HG03432 (cell line): ENCODE results near the gene HIVEP3.

Experiments
- ATAC-seq: cut with Tn5 transposase; IDR thresholded peaks from one replicate; pipeline ENCODE4 v1.9.1; 2021; ENCODE audit warnings: mild to moderate bottlenecking, moderate library complexity; ENCODE audit not compliant: unreplicated experiment

The HIVEP3 gene

DNA sequence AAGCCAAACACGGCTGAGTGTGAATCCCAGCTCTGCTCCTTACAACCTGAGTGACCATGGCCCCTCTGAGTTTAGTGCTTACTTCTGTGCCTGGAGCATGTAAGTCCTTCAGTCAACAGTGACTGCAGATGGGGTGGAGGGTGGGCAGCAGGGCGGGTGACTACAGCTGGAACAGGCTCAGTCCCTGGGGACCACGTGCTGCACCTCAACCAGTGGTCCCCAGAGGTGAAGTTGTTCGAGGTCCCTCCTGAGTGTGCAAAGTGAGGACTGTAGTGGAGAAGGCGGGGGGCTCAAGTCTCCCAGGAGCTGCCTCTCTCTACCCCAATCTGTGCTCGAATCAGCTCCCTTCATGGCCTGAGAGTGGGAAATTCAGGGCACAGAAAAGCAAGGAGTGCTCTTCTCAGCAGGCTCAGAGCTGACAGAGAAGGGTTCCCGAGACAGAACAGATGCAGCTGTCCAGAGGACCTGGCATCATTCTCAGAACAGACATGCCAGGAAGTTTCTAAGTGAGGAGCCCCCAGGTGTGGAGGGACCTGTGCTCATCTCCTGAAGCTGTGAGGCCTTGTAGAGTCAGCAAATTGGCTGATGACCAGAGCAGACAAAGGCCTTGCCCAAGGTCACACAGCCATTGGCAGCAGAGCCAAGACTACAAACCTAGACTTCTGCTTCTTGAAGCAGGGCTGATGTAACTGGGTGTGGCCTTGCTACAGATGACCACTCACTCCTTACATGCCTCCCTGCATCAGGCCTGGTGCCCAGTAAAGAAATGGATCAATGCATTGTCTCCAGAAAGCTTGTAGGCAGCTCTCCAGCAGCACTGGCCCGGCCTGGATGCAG is 372.5 kb downstream of the HIVEP3 start:
- ATAC-seq = no peak

- ATAC-seq = no peak
These were observed 376.4 kb downstream of the HIVEP3 start for GRCh38 chr1:41542196-41542930.

- ATAC-seq = no peak
These were observed 377.1 kb downstream of the HIVEP3 start for GRCh38 chr1:41541592-41541952.

- ATAC-seq = no peak
These were observed 377.7 kb downstream of the HIVEP3 start for GRCh38 chr1:41540886-41541591.

GRCh38 chr1:41539999-41540398 is 378.7 kb downstream of the HIVEP3 start:
- no peak for ATAC-seq

DNA sequence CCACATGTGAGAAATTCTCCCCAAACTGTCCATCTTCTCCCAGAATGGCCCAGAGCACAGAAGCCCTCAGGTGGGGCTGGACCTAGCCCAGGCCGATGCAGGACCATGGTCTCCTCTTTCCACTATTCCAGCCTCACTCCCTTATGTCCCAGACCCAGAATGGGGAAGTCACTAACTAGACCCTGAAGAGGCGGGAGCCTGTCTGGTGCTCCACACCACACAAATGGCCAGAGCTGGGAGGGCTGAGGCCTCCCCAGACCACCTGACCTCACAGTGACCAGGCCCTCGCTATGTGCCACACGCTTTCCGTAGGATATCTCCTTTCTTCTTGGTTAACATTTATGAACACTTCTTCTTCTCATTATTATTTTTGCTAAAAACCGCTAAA is 379.3 kb downstream of the HIVEP3 start:
- no peak for ATAC-seq

DNA sequence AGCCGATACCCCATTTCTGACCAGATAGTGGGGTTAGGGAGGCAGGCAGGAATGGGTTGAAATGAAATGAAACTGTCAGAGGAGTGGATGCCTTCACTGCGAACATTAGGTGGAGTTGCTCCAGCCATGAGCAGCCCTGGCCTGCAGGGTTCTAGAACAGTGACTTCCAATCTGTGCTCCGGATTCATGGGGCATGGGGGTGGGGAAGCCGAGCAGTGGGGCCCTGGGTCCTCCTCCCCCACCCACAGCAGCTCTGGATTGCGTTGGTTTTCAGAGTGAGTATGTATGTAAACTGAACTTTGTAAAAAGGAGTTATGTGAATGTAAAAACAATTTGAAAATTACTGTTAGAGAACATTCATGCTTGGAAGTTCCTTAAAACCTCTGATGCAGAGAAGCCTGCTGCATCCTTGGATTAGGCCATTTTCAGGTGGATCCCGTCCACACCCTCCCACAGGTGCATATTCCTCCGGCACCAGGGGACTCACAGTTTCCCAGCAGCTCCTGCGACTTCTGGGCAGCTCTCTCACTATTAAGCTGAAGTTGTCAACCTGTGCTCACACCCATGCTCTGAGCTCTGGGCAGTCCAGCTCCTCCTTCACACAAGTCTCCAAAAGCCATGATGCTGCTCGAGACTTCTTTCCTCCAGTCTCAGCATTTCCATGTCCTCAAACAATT is 379.8 kb downstream of the HIVEP3 start:
- ATAC-seq = no peak

GRCh38 chr1:41537788-41538351 is 380.9 kb downstream of the HIVEP3 start:
- ATAC-seq = no peak

- ATAC-seq = no peak
These were observed 381.5 kb downstream of the HIVEP3 start for GRCh38 chr1:41537251-41537650.

GRCh38 chr1:41536361-41536802 is 382.3 kb downstream of the HIVEP3 start:
- ATAC-seq = no peak

DNA sequence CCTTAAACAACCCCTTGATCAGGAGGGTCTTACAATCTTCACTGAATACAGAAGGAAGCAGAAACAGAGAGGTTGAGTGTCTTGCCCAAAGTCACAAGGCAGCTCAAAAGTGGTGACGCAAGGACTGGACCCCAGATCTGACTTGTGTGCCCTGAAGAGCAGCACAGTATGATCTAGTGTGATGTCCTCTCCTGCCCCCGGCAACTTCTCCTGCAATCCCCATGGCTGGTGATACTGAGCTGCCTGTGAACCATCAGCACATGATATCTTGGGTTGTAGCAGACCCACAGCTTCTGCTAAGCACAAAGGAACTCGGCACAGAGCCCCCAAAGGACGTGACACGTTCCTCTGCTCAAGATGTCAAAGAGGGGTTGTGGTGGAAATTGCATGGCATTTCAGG is 383.0 kb downstream of the HIVEP3 start:
- no peak for ATAC-seq

DNA sequence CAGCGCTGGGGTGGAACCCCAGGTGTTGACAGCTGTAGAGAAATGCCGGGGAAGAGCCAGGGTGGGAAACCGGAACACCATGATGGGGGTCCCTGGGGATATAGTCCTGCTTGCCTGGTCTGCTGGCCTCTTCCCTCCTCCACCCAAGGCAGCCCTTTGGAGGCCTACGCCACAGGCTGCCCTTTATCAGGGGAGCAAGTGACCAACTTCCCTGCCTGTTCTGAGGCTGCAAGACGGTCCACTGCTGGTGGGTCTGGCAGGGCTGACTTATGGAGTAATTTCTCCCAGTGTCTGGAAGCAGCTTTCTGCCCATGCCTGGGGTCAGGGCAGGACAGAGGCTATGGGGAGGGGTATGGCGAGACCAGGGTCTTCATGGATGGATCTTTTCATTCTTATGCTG is 383.4 kb downstream of the HIVEP3 start:
- ATAC-seq = no peak

DNA sequence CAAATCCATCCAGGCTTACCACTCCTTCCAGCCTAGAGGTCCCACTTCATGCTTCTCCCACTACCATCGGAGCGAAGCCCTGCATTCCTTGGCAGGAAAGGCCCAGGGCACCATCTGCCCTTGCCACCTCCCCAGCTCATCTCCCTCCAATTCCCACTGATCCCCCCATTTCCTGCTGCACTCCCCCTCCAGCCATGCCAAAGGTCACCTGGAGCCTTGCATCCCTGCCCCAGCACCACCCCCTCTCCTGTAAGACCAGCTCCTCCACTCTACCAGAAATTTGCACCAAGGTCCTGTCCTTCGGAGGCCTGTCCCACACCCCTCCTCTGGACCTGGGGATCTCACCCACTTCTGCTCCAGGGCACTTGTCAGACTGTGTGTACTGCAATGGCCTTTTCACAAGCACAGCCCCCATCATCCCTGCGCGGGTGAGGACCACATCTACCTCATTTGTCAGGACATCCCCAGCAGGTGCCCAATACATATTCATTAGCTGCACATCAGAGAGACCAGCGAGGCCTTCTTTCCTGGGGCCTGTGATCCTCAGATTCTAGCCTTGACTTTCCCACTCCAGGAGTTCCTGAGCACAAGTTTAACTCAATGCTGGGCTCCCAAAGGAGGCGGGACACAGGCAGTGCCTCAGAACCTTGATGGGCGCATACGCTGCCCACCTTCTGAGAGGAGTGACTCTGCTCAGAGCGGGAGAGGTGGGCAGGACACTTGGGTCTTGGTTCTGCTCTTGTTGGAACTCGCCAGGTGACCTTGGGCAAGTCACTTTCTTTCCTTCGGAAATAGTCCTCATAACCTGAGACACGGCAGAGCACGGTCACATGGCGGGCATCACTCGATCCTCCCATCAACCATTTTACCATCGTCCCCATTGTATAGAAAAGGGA is 384.3 kb downstream of the HIVEP3 start:
- no peak for ATAC-seq

DNA sequence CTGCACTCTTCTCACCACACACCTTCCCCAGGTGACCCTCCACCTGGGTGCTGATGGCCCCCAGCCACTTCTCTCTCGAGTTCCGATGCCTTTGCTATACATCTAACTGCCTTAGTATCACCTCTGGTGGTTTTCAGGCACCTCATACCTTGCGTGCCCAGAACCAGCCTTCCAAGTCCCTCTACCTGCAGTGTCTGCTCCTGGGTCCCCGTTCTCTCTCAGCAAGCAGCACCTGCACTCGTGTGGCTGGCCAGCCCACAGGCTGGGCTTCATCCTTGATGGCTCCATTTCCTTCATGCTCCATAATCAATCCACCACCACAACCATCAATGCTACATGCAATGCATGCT is 385.0 kb downstream of the HIVEP3 start:
- no peak for ATAC-seq

DNA sequence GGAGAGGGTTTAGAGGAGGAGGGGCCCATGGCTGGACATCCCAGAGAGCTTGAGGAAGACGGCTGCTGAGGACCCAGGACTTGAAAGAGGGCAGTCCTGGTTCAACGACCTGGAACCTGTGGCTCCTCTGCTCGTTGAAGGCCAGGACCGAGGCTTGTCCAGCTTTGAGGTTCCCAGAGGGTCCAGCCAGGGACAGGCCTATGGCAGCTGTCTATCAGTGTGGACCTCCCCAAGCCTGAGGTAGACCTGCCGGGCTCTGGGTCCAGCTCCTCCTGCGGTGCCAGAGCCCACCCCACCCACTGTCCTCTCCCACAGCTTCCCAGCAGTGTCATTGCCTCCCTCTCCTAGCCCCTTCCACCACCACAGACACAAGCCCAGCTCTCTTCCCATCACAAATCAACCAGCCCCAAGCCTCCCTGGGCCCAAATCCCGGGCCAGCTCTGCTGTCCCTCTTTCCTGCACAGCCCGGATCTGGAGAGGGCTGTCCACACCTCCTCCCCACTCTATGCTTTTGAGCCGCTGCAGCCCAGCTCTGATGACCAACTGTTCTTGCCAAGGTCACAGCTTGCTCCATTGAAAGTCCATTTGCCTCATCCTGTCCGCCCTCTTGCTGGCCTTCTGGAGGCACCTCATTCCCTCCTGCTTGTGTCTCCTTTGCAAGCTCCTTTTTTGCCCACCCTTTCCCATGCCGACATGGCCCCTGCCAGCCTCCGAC is 385.5 kb downstream of the HIVEP3 start:
- no peak for ATAC-seq

DNA sequence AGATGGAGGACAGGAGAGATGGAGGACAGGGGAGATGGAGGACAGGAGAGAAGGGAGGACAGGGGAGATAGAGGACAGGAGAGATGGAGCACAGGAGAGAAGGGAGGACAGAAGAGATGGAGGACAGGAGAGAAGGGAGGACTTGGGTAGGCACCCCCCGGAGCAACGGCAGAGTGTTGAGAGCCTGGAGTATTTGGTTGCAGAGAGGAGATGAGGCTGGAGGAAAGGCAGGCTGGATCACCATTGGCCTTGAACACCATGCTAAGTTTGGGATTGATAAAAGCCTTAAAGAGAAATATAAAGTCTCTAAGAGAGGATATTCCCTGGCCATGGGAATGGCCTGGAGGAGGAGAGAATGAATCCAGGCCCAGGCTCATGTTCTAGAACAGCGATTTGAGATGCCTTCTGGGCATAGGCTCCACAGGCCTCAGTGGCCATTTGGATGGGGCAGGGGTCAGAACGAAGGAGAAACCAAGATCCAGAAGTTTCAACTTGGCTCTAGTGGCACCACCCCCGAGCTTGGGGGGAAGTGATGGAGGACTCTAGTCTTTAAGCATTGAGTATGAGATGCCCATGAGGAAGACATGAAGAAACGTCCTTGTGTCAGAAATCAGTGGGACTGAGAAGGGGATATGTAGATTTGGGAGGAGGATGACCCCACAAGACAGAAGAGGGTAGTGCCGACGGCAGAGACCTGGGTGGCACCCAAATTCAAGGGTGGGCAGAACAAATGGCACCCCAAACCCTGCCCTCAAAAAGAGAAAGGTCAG is 386.3 kb downstream of the HIVEP3 start:
- no peak for ATAC-seq

DNA sequence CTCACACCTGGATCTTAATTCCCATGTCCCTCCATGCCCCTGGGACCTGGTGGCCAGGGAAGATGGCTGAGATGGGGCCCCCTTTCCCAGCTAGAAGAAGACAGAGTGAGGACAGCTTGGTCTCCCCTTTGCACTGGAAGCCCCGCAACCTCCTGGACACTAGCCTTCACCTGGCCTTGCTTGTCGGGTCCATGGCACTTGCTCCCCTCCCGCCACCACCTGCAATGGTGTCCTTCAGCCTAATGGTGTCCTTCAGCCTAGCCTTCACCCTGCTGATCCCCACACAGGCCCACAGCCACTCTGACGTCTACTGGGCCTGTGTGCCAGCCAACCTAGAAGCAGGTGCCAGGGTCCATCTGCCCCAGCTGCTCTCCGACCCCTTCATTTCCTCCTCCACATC is 388.3 kb downstream of the HIVEP3 start:
- ATAC-seq = no peak

- no peak for ATAC-seq
These were observed 388.9 kb downstream of the HIVEP3 start for GRCh38 chr1:41529621-41530395.
